AG04450 (cell line): ENCODE data around the gene KLF2. TPM values are rescaled to one million over a fixed set of nuclear protein-coding genes. Genes with fewer than 3 reads are reported as not detected.
A peak's percentile ranks its signal among the peaks of the same experiment; 100 is the strongest.

ENCODE experiments used
- CTCF ChIA-PET: fragments of 300-600, 350-600 bp; formaldehyde crosslinking; extraction: SDS; loops from one replicate; lab custom pipeline; 2022; ENCODE audit warnings: antibody characterized with exemption, inconsistent platforms; lab: Charles Lee
- POLR2A ChIA-PET: fragments of 350-600 bp; formaldehyde crosslinking; extraction: SDS; loops from one replicate; lab custom pipeline; 2021; ENCODE audit warnings: antibody characterized with exemption, inconsistent platforms; lab: Yijun Ruan, JAX
- DNase-seq: peaks from one replicate; pipeline ENCODE4 v3.0.0-alpha.2; 2011; ENCODE audit warnings: low read depth, low spot score
- H3K27ac ChIP-seq: one replicate; pipeline ENCODE4 v1.5.1; 2012; ENCODE audit warnings: low read depth, low read length, control low read depth
- H3K27me3 ChIP-seq: one replicate; pipeline ENCODE4 v1.6.0; 2012; ENCODE audit warnings: low read length; ENCODE audit not compliant: control insufficient read depth, insufficient read depth
- H3K4me3 ChIP-seq: 2 replicates; pipeline ENCODE4 v1.5.1; 2011; ENCODE audit warnings: mild to moderate bottlenecking, low read depth, low read length, control low read depth
- H3K9me3 ChIP-seq: 2 replicates; pipeline ENCODE4 v1.5.1; 2012; ENCODE audit warnings: low read length; ENCODE audit not compliant: control insufficient read depth, insufficient read depth
- polyA plus RNA-seq: library from polyadenylated mRNA; depleted of rRNA; stranded (reverse); fragments of >200 nt; gene quantifications from 2 replicates; pipeline ENCODE4 v1.2.3, GENCODE V29; 2011
- TF ChIP-seq, protein P1 (sequence below): IDR thresholded peaks from 2 replicates; pipeline ENCODE4 v1.5.1; 2011; ENCODE audit warnings: low read depth, low read length, control low read depth, inconsistent platforms

The KLF2 gene
- polyA plus RNA-seq, 1 experiment: 0.60 TPM

DNA sequence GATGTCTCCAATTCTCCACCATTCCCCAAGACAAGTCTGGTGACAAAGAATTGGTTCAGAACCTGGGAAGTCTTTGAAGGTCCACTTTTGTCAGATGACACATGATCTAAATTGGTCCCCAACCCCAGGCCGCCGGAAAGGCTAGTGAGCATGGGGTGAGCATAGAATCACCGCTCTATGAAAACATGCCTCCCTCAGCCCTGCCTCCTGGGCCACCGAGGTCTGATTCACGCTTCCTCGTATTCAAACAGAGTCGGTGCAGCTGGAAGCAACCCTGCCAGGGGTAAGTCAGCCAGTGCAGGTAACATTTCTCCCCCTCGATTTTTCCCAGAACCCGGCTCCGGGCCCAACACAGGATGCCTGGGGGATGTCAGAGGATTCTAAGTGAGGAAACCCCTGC, 33.9 kb upstream of the KLF2 start:
- Histone ChIP-seq H3K27me3 (peaks cover 10% of the 10 kb centered on the region), H3K9me3 (no peaks in the 10 kb centered on the region), H3K4me3 (no peak overlapping the region), H3K27ac (no peak overlapping the region)
- ChIA-PET CTCF (interaction anchor here (1.1 kb wide), 1 partner anchor 44 kb away, joined by 3 read pairs; no protein-coding TSS in a partner anchor), POLR2A (no interaction called here)
- TF ChIP-seq, protein P1, sequence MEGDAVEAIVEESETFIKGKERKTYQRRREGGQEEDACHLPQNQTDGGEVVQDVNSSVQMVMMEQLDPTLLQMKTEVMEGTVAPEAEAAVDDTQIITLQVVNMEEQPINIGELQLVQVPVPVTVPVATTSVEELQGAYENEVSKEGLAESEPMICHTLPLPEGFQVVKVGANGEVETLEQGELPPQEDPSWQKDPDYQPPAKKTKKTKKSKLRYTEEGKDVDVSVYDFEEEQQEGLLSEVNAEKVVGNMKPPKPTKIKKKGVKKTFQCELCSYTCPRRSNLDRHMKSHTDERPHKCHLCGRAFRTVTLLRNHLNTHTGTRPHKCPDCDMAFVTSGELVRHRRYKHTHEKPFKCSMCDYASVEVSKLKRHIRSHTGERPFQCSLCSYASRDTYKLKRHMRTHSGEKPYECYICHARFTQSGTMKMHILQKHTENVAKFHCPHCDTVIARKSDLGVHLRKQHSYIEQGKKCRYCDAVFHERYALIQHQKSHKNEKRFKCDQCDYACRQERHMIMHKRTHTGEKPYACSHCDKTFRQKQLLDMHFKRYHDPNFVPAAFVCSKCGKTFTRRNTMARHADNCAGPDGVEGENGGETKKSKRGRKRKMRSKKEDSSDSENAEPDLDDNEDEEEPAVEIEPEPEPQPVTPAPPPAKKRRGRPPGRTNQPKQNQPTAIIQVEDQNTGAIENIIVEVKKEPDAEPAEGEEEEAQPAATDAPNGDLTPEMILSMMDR: no peak
- DNase-seq: no peak

DNA sequence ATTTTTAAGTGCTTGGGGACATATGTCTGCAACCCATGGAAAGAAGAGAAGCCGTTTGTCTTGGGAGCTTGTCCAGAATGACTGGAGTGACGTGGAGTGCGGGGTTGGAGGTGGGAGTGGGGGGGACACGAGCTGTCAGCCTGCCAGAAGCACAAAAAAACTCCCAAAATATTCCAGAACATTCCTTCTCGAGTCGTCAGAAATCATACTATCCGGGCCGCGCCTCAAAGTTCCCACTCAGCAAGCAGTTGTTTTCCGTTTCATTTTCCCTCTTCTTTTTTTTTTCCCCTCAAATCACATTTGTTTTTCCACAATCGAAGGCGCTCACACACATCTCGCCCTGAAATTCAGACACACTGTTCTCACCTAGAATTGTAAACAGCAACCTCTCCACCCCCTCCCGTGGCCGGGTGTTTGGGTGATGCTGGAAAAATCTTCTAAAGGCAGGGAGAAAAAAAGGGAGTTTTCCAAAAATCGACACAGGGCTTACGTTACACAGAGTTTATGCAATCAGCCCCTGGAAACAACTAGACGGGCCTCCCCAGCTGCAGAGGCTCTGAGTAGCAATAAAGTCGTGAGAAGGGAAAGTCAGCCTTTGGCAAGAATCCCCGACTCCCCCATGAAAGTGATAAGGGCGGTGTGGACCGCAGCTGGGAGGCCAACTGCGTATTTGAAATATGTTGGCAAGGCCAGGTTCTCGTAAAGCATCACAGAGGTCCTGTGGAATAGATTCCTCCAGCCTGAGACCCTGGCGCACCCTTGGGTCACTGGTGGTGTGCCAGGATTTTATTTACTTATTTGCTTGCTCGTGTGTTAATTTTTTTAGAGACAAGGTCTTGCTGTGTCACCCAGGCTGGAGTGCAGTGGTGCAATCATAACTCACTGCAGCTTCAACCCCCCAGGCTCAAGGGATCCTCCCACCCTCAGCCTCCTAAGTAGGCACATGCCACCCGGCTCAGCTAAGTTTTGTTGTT, 31.2 kb upstream of the KLF2 start:
- ChIA-PET CTCF (interaction anchor here (2.3 kb wide), 1 partner anchor 90 kb away, joined by 9 read pairs; no protein-coding TSS in a partner anchor), POLR2A (interaction anchor here (0.6 to 2.9 kb wide), 9 partner anchors 10 to 230 kb away, joined by 3 to 35 read pairs (median 5); partner anchors contain the start of gene KLF2)
- peak overlapping the region; percentile 99 for H3K27ac ChIP-seq
- TF ChIP-seq, protein P1: no peak
- H3K27me3 ChIP-seq: peaks cover 12% of the 10 kb centered on the region
- no peaks in the 10 kb centered on the region for H3K9me3 ChIP-seq
- DNase-seq: peak; percentile 96
- peak overlapping the region; percentile 54 for H3K4me3 ChIP-seq

DNA sequence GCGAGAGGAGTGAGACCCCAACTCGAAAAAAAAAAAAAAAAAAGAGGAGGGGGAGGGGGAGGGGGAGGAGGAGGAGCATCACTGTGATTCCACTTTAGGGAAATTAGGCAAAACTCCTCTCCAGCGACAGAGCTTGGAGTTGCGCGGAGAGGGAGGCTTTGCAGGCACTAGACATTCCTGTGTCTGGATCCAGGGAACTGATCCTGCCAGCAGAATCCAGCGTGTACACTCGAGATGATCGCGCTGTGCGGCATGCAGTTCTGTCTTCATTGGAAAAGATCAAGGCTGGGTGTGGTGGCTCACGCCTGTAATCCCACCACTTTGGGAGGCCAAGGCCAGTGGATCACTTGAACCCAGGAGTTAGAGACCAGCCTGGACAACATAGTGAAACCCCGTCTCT, 29.6 kb upstream of the KLF2 start:
- Histone ChIP-seq H3K27ac (no peak overlapping the region), H3K4me3 (no peak overlapping the region), H3K27me3 (peaks cover 6% of the 10 kb centered on the region), H3K9me3 (no peaks in the 10 kb centered on the region; the same call in 1 of the 2 replicates)
- no peak for DNase-seq
- TF ChIP-seq, protein P1: no peak
- CTCF ChIA-PET: no interaction called here
- POLR2A ChIA-PET: interaction anchor here (0.6 kb wide), 1 partner anchor 16 kb away, joined by 3 read pairs; no protein-coding TSS in a partner anchor

DNA sequence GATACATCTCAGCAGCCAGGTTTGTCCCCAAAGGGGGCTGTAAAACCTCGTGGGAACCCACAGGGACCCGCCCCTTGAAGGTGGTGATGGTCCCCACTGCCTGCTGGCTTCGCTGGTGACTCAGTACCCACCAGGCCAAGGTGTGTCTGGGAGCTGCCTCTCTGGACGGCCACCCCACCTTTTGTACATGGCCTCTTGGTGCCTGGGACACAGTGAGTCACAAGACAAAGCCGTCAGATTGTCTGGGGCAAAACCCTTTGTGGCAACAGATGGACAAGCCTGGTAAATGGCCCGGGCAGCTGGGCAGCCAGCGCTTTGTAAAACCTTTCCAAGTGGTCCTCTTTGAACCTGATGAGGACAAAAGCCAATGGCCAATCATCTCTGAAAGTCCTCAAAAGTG, 27.9 kb upstream of the KLF2 start:
- DNase-seq: no peak
- CTCF ChIA-PET: no interaction called here

More for the DNA sequence above, 27.9 kb upstream of the KLF2 start:
- Histone ChIP-seq H3K27me3 (peaks cover 6% of the 10 kb centered on the region), H3K4me3 (no peak overlapping the region), H3K27ac (no peak overlapping the region), H3K9me3 (no peaks in the 10 kb centered on the region; the same call in 1 of the 2 replicates)
- POLR2A ChIA-PET: no interaction called here
- TF ChIP-seq, protein P1: no peak
